ENCODE measurements around the gene FNIP1. TPM values are rescaled to one million over a fixed set of nuclear protein-coding genes. Genes with fewer than 3 reads are reported as not detected.

The FNIP1 gene
- polyA plus RNA-seq, 1 donor (not counting 4 experiments of a cell fraction or from before 2014, with no cell fraction given) = 14.6 TPM

GRCh38 chr5:131664929-131665328 lies 131.9 kb downstream of the FNIP1 start:
- TF ChIP-seq CTCF (optimal IDR thresholded peaks at IDR 0.05 in 1 of 3, IDR thresholded peaks at IDR 0.05 in 1 of 3, conservative IDR thresholded peaks at IDR 0.05 in 1 of 3; ENCODE audit: extremely low read depth in 1 of 3, insufficient read depth in 2 of 3, low read length in 3 of 3) = no peak
- Histone ChIP-seq H4K20me1 (ENCODE audit: control insufficient read depth, extremely low read depth, insufficient read depth, low read length) (no peaks in the 10 kb centered on the region), H3K79me2 (ENCODE audit: control insufficient read depth, insufficient read depth, low read length) (no peaks in the 10 kb centered on the region), H2AFZ (ENCODE audit: control insufficient read depth, low read length) (no peak overlapping the region), H3K4me3 (ENCODE audit: control insufficient read depth in 2 of 3, extremely low read depth in 1 of 3, insufficient read depth in 2 of 3, low read depth in 1 of 3, low read length in 3 of 3) (no peak overlapping the region), H3K4me1 (ENCODE audit: control insufficient read depth, extremely low read depth, insufficient read depth, low read length) (no peaks in the 10 kb centered on the region), H3K4me2 (ENCODE audit: control insufficient read depth, extremely low read depth, insufficient read depth, low read depth, low read length) (no peak overlapping the region), H3K27ac (ENCODE audit: control insufficient read depth, insufficient read depth, low read length) (no peak overlapping the region), H3K9me1 (ENCODE audit: control insufficient read depth, extremely low read depth, insufficient read depth, low read length) (no peaks in the 10 kb centered on the region), H3K36me3 (ENCODE audit: control insufficient read depth in 2 of 2, extremely low read depth in 1 of 2, insufficient read depth in 2 of 2, low read length in 2 of 2) (peaks cover 3 to 8% of the 10 kb centered on the region in 2 experiments), H3K9ac (ENCODE audit: control insufficient read depth, extremely low read depth, insufficient read depth, low read length) (no peak overlapping the region), H3K9me3 (ENCODE audit: control insufficient read depth, low read depth, low read length) (no peaks in the 10 kb centered on the region), H3K27me3 (ENCODE audit: control insufficient read depth, extremely low read depth, insufficient read depth, low read length) (no peaks in the 10 kb centered on the region)
- FAIRE-seq = no peak
- dilution Hi-C loops (cut with MboI; ENCODE audit: extremely low pct_ligation_motif_present, low sequenced_read_pairs) = no loop called here
- DNase-seq (ENCODE audit: low read depth, low spot score) = no peak

- Histone ChIP-seq H3K36me3 (ENCODE audit: control insufficient read depth in 2 of 2, extremely low read depth in 1 of 2, insufficient read depth in 2 of 2, low read length in 2 of 2) (peaks cover 6 to 8% of the 10 kb centered on the region in 2 experiments), H4K20me1 (ENCODE audit: control insufficient read depth, extremely low read depth, insufficient read depth, low read length) (no peaks in the 10 kb centered on the region), H3K4me1 (ENCODE audit: control insufficient read depth, extremely low read depth, insufficient read depth, low read length) (no peaks in the 10 kb centered on the region), H2AFZ (ENCODE audit: control insufficient read depth, low read length) (no peak overlapping the region), H3K27ac (ENCODE audit: control insufficient read depth, insufficient read depth, low read length) (no peak overlapping the region), H3K79me2 (ENCODE audit: control insufficient read depth, insufficient read depth, low read length) (no peaks in the 10 kb centered on the region), H3K9me3 (ENCODE audit: control insufficient read depth, low read depth, low read length) (no peaks in the 10 kb centered on the region), H3K4me3 (ENCODE audit: control insufficient read depth in 2 of 3, extremely low read depth in 1 of 3, insufficient read depth in 2 of 3, low read depth in 1 of 3, low read length in 3 of 3) (no peak overlapping the region), H3K9me1 (ENCODE audit: control insufficient read depth, extremely low read depth, insufficient read depth, low read length) (no peaks in the 10 kb centered on the region), H3K4me2 (ENCODE audit: control insufficient read depth, extremely low read depth, insufficient read depth, low read depth, low read length) (no peak overlapping the region), H3K27me3 (ENCODE audit: control insufficient read depth, extremely low read depth, insufficient read depth, low read length) (no peaks in the 10 kb centered on the region), H3K9ac (ENCODE audit: control insufficient read depth, extremely low read depth, insufficient read depth, low read length) (no peak overlapping the region)
- FAIRE-seq (peak; percentile 29), DNase-seq (ENCODE audit: low read depth, low spot score) (no peak)
- TF ChIP-seq CTCF (optimal IDR thresholded peaks at IDR 0.05 in 1 of 3, IDR thresholded peaks at IDR 0.05 in 1 of 3, conservative IDR thresholded peaks at IDR 0.05 in 1 of 3; ENCODE audit: extremely low read depth in 1 of 3, insufficient read depth in 2 of 3, low read length in 3 of 3) (no peak), EZH2 (IDR thresholded peaks at IDR 0.05; ENCODE audit: low read length) (no peak)
- dilution Hi-C loops (cut with MboI; ENCODE audit: extremely low pct_ligation_motif_present, low sequenced_read_pairs) = no loop called here
Measured at GRCh38 chr5:131661933-131662332, 134.9 kb downstream of the FNIP1 start.

All from keratinocyte (primary cell).